WTC11 (cell line): ENCODE results near the gene LRRC9. TPM values are rescaled to one million over a fixed set of nuclear protein-coding genes. Genes with fewer than 3 reads are reported as not detected.

Experiments
- ATAC-seq: fragments of 200-7000 bp; cut with Tn5 transposase; 2 replicates; pipeline ENCODE4 v1.10.0; 2021; ENCODE audit warnings: mild to moderate bottlenecking, moderate library complexity
- CTCF ChIA-PET: fragments of 300-600 bp; sonication (Branson Sonifier 250); formaldehyde crosslinking; loops from one replicate; lab custom pipeline; 2021; ENCODE audit warnings: antibody characterized with exemption; lab: Charles Lee
- POLR2A ChIA-PET: fragments of 350-600 bp; sonication (Branson Sonifier 250); formaldehyde crosslinking; loops from one replicate; lab custom pipeline; 2021; ENCODE audit warnings: antibody characterized with exemption; lab: Charles Lee
- DNase-seq: peaks from one replicate; pipeline ENCODE4 v3.0.0; 2021; ENCODE audit warnings: low spot score
- H3K27ac Mint-ChIP-seq: 2 replicates; pipeline ENCODE4 v1.8.0; 2021; ENCODE audit warnings: mixed read lengths
- H3K27me3 Mint-ChIP-seq: 2 replicates; pipeline ENCODE4 v1.8.0; 2021; ENCODE audit warnings: low read depth, mild to moderate bottlenecking, moderate library complexity, mixed read lengths
- H3K36me3 Mint-ChIP-seq: 2 replicates; pipeline ENCODE4 v1.8.0; 2021; ENCODE audit warnings: mixed read lengths
- H3K4me1 Mint-ChIP-seq: 2 replicates; pipeline ENCODE4 v1.8.0; 2022; ENCODE audit warnings: mixed read lengths
- H3K4me3 Mint-ChIP-seq: 2 replicates; pipeline ENCODE4 v1.8.0; 2021; ENCODE audit warnings: mild to moderate bottlenecking, moderate library complexity, mixed read lengths
- H3K9me3 Mint-ChIP-seq: 2 replicates; pipeline ENCODE4 v1.8.0; 2021; ENCODE audit warnings: mixed read lengths
- ARID4B ChIP-seq: sonication (generic); formaldehyde crosslinking; IDR thresholded peaks from 2 replicates; pipeline ENCODE4 v1.8.0; 2023; ENCODE audit warnings: missing genetic modification reagents, mild to moderate bottlenecking, borderline replicate concordance
- CDX4 ChIP-seq: fragments of 250-450 bp; sonication (Bioruptor Pico); IDR thresholded peaks from 2 replicates; pipeline ENCODE4 v1.9.0; 2021; ENCODE audit warnings: moderate library complexity, mild to moderate bottlenecking, inconsistent platforms, borderline replicate concordance
- CTCF ChIP-seq: fragments of 200-600 bp; IDR thresholded peaks from 2 replicates; pipeline ENCODE4 v1.8.0; 2022; ENCODE audit warnings: antibody characterized with exemption
- E2F5 ChIP-seq: sonication (generic); formaldehyde crosslinking; IDR thresholded peaks from 2 replicates; pipeline ENCODE4 v1.8.1; 2022; ENCODE audit warnings: mild to moderate bottlenecking, moderate library complexity, missing genetic modification reagents
- EMX1 ChIP-seq: fragments of 250-450 bp; sonication (Bioruptor Pico); IDR thresholded peaks from 2 replicates; pipeline ENCODE4 v1.8.0; 2021; ENCODE audit warnings: mild to moderate bottlenecking
- ERG ChIP-seq: fragments of 250-450 bp; sonication (Bioruptor Pico); IDR thresholded peaks from 2 replicates; pipeline ENCODE4 v1.8.0; 2021; ENCODE audit warnings: mild to moderate bottlenecking
- GABPB1 ChIP-seq: sonication (generic); formaldehyde crosslinking; IDR thresholded peaks from 2 replicates; pipeline ENCODE4 v1.8.1; 2023; ENCODE audit warnings: mild to moderate bottlenecking, missing genetic modification reagents
- HMGXB4 ChIP-seq: sonication (generic); formaldehyde crosslinking; IDR thresholded peaks from 2 replicates; pipeline ENCODE4 v1.8.1; 2023; ENCODE audit warnings: mild to moderate bottlenecking, moderate library complexity, missing genetic modification reagents
- IRF1 ChIP-seq: sonication (generic); formaldehyde crosslinking; IDR thresholded peaks from 2 replicates; pipeline ENCODE4 v1.8.0; 2023; ENCODE audit warnings: missing genetic modification reagents
- JAZF1 ChIP-seq: fragments of 250-450 bp; sonication (Bioruptor Pico); IDR thresholded peaks from 2 replicates; pipeline ENCODE4 v1.9.0; 2021; ENCODE audit warnings: moderate library complexity, mild to moderate bottlenecking, inconsistent platforms
- MLX ChIP-seq: sonication (generic); formaldehyde crosslinking; IDR thresholded peaks from 2 replicates; pipeline ENCODE4 v1.8.1; 2023; ENCODE audit warnings: mild to moderate bottlenecking, missing genetic modification reagents, moderate library complexity
- NR1H2 ChIP-seq: sonication (generic); formaldehyde crosslinking; IDR thresholded peaks from 2 replicates; pipeline ENCODE4 v1.9.0; 2021; ENCODE audit warnings: mild to moderate bottlenecking, moderate library complexity, missing genetic modification reagents
- RELA ChIP-seq: sonication (generic); formaldehyde crosslinking; IDR thresholded peaks from 2 replicates; pipeline ENCODE4 v1.8.1; 2022; ENCODE audit warnings: missing genetic modification reagents, mild to moderate bottlenecking, borderline replicate concordance
- USF2 ChIP-seq: sonication (generic); formaldehyde crosslinking; IDR thresholded peaks from 2 replicates; pipeline ENCODE4 v1.8.1; 2023; ENCODE audit warnings: mild to moderate bottlenecking, missing genetic modification reagents, moderate library complexity
- ZBTB21 ChIP-seq: sonication (generic); formaldehyde crosslinking; IDR thresholded peaks from 2 replicates; pipeline ENCODE4 v1.8.1; 2023; ENCODE audit warnings: mild to moderate bottlenecking, missing genetic modification reagents, borderline replicate concordance
- ZNF138 ChIP-seq: sonication (generic); formaldehyde crosslinking; conservative IDR thresholded peaks from 2 replicates; pipeline ENCODE4 v1.8.1; 2022; ENCODE audit warnings: mild to moderate bottlenecking, moderate library complexity, missing genetic modification reagents
- ZNF317 ChIP-seq: sonication (generic); formaldehyde crosslinking; IDR thresholded peaks from 2 replicates; pipeline ENCODE4 v1.8.1; 2023; ENCODE audit warnings: low read depth, mild to moderate bottlenecking, moderate library complexity, missing genetic modification reagents, borderline replicate concordance
- ZNF671 ChIP-seq: fragments of 250-450 bp; sonication (Bioruptor Pico); IDR thresholded peaks from 2 replicates; pipeline ENCODE4 v1.8.0; 2021; ENCODE audit warnings: mild to moderate bottlenecking
- total RNA-seq: library from RNA; stranded (reverse); gene quantifications from 3 replicates; pipeline ENCODE4 v1.2.3, GENCODE V29; 2021

LRRC9 gene
- total RNA-seq, 1 experiment from 2014 or later: 0.79 TPM

- no peak for TF ChIP-seq USF2 (CRISPR knock-in tag)
- TF ChIP-seq ERG (CRISPR knock-in tag): no peak
- TF ChIP-seq GABPB1 (CRISPR knock-in tag): no peak
- TF ChIP-seq, all 79 proteins: peak for 0
These were observed 144.6 kb downstream of the LRRC9 start (continued) for GRCh38 chr14:60064491-60065072.

GRCh38 chr14:60067882-60068281 lies 147.9 kb downstream of the LRRC9 start:
- POLR2A ChIA-PET: no interaction called here

More at GRCh38 chr14:60067882-60068281, 147.9 kb downstream of the LRRC9 start:
- CTCF ChIA-PET: interaction anchor here (0.7 to 2.0 kb wide), 3 partner anchors 12 to 494 kb away, joined by 3 to 10 read pairs (median 3); no protein-coding TSS in a partner anchor
- Mint-ChIP-seq H3K4me3 (no peak overlapping the region), H3K9me3 (no peaks in the 10 kb centered on the region), H3K4me1 (no peaks in the 10 kb centered on the region), H3K27ac (no peak overlapping the region), H3K27me3 (no peaks in the 10 kb centered on the region; the same call in 1 of the 2 replicates), H3K36me3 (no peaks in the 10 kb centered on the region)
- ATAC-seq (no peak), DNase-seq (no peak)
- TF ChIP-seq RELA (CRISPR knock-in tag) (no peak), CDX4 (CRISPR knock-in tag) (no peak), ARID4B (CRISPR knock-in tag) (no peak), HMGXB4 (CRISPR knock-in tag) (no peak), EMX1 (CRISPR knock-in tag) (no peak), ZBTB21 (CRISPR knock-in tag) (no peak), E2F5 (no peak), MLX (CRISPR knock-in tag) (no peak), ZNF317 (CRISPR knock-in tag) (no peak), NR1H2 (CRISPR knock-in tag) (no peak), ZNF138 (CRISPR knock-in tag) (no peak), IRF1 (no peak), CTCF (no peak), JAZF1 (no peak), ZNF671 (CRISPR knock-in tag) (no peak)
